GM21529 (cell line): ENCODE measurements around the gene POLG2.
"Not testable (repeated sequence)": the region's sequence is repeated elsewhere in the genome, so short reads cannot be mapped to it uniquely, and the experiment has no call there.

Experiments
- ATAC-seq: cut with Tn5 transposase; IDR thresholded peaks from one replicate; pipeline ENCODE4 v1.9.1; 2021; ENCODE audit not compliant: unreplicated experiment

POLG2 gene

GRCh38 chr17:64491034-64491860 is 5.6 kb downstream of the POLG2 start:
- ATAC-seq: no peak

- no peak for ATAC-seq
Observed at GRCh38 chr17:64488301-64488700, 8.6 kb downstream of the POLG2 start.

GRCh38 chr17:64484380-64484779 is 12.5 kb downstream of the POLG2 start:
- ATAC-seq: no peak

- ATAC-seq: no peak
Observed at GRCh38 chr17:64480951-64481350, 15.9 kb downstream of the POLG2 start.

GRCh38 chr17:64477849-64478248 is 19.0 kb downstream of the POLG2 start:
- no peak for ATAC-seq

- no peak for ATAC-seq
Observed at GRCh38 chr17:64472564-64472963, 24.3 kb downstream of the POLG2 start.

GRCh38 chr17:64471440-64471839 is 25.4 kb downstream of the POLG2 start:
- ATAC-seq: no peak

- ATAC-seq: no peak
Observed at GRCh38 chr17:64470625-64471024, 26.2 kb downstream of the POLG2 start.

GRCh38 chr17:64466834-64467233 is 30.0 kb downstream of the POLG2 start:
- not testable (repeated sequence) for ATAC-seq

GRCh38 chr17:64466019-64466735 is 30.7 kb downstream of the POLG2 start:
- no peak for ATAC-seq

- no peak for ATAC-seq
Observed at GRCh38 chr17:64461788-64462187, 35.1 kb downstream of the POLG2 start.

GRCh38 chr17:64460955-64461354 is 35.9 kb downstream of the POLG2 start:
- ATAC-seq: no peak

GRCh38 chr17:64459818-64460217 is 37.0 kb downstream of the POLG2 start:
- not testable (repeated sequence) for ATAC-seq

GRCh38 chr17:64459284-64459747 is 37.5 kb downstream of the POLG2 start:
- no peak for ATAC-seq

- ATAC-seq: no peak
Observed at GRCh38 chr17:64458756-64459155, 38.1 kb downstream of the POLG2 start.

- ATAC-seq: no peak
Observed at GRCh38 chr17:64457156-64457555, 39.7 kb downstream of the POLG2 start.

- ATAC-seq: no peak
Observed at GRCh38 chr17:64455993-64456885, 40.6 kb downstream of the POLG2 start.

GRCh38 chr17:64449545-64449944 is 47.3 kb downstream of the POLG2 start:
- no peak for ATAC-seq

GRCh38 chr17:64448665-64449512 is 48.0 kb downstream of the POLG2 start, which contains the start of gene MILR1:
TSS of gene MILR1 (plus strand) at chr17:64449115. CDS start at chr17:64449169, 54 bp downstream.
- no peak for ATAC-seq

- ATAC-seq: no peak
Observed at GRCh38 chr17:64447526-64447925, 49.3 kb downstream of the POLG2 start.
